Activated CD4-positive, alpha-beta T cell treated with anti-CD3 and anti-CD28 coated beads for 48 hours (primary cell): ENCODE measurements around the gene LRRC15.

Experiments
- DNase-seq: peaks from one replicate; pipeline ENCODE4 v3.0.0-alpha.2; 2020

LRRC15 gene

DNA sequence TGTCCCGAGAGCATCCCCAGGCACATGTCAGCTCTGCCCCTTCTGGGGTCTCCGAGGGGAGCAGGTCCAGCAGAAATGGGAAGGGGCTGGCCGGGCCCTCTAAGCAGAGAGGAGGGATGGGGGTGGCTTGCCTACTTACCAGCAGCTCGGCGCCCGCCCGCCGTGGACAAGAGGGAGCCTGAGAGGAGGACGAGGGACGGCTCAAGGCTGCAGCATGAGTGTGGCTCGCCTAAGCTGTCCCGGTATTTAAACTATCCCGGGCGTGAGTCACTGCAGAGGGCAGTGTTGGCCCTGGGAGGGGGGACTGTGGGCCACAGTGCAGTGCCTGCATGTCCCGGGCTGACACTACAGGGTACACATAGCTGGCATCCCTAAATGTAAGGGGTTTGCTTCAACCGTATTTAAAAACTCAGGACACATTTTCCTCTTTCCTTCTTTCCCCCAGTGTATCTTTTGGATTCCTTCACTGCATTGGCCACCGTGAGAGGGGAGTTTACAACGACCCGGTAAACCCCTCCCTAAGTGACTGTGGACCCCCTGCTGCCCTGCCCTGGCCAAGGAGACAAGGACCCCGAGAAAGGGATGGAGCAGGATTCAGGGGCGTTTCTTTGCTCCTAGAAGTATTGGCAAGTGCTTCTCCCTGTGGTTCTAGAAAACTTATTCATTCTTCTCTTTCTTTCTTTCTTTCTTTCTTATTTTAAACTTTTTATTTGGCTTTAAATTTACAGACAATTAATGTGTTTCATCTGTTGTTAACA, at the start of gene LRRC15:
Gene LRRC15 (minus strand): TSS at position 222 of the 758 bp plus-strand sequence. CDS start 8,700 bp downstream, outside the sequence.
- DNase-seq: no peak

DNA sequence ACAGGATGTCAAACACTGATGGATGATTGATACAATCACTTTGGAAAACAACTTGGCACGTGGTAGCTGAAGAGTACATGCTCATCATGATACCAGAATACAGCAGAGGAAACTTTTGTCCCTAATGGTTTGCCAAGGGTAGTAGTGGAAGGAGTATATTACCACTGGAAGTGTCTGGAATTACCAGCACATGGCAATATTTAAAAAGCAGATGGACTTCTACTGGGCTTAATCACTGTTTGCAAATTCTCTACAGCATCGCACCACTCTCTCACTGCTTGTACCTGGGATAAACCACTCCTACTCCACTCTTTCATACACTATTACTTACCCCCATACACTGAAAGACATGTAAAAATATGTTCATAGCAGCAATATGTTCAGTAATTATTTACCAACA, 49.1 kb upstream of the LRRC15 start:
- no peak for DNase-seq

DNA sequence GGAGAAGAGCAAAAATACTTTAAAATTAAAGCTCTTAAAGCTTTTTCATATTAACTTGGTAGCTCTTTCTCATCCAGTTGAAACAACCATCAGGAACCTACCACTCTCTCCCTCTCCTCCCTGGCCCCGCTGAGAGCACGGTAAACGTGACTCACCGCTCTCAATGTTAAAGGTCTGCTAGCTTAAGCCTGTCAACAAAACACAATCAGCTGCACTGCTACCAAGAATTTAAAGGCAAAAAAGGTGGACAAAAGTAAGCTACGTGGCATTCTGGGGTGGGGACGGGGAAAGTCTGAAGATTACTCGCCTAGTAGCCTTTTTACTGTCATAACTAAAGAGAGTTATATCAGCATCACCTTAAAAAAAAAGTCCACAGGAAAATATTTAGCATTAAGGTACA, 37.9 kb upstream of the LRRC15 start:
- peak; percentile 47 for DNase-seq

- no peak for DNase-seq
Observed at GRCh38 chr3:194405766-194406165, 36.2 kb upstream of the LRRC15 start.

DNA sequence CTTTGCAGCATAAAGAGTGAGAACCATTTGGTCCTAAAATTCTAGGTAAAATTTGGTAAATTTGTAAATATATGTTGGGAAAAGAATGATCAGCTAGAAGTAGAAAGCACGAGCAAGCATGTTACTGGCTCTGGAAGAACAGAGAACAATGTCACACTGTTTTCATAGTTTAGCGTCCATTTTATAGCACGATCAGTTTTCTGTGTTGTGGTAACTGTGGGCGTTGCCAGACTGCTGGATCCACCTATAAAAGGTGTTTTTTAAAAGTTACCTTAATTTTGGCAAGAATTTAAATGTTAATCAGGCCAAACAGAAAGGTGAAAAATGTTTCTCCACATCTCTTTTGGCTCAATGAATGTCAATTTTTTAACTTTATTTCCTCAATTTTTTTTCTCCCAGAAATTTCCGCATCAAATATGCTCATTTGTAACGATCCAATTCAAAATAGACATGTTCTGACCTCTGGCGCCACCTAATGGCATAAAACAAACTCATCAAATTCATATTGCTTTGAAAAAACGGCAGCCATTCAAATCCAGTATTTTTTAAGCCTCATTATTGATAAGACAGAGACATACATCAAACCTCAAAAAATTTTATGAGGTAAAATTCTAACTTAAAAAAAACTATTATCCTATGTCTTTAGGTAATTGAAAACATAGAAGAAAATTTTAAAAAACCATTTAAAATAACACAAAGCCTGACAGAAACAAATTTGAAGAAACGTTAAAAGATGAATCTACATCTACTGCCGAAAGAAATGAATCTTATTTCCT, 35.0 kb upstream of the LRRC15 start:
- peak; percentile 42 for DNase-seq

- DNase-seq: no peak
Observed at GRCh38 chr3:194401868-194402329, 32.4 kb upstream of the LRRC15 start.

GRCh38 chr3:194401346-194401745, 31.8 kb upstream of the LRRC15 start:
- no peak for DNase-seq

GRCh38 chr3:194399874-194400411, 30.4 kb upstream of the LRRC15 start:
- no peak for DNase-seq

DNA sequence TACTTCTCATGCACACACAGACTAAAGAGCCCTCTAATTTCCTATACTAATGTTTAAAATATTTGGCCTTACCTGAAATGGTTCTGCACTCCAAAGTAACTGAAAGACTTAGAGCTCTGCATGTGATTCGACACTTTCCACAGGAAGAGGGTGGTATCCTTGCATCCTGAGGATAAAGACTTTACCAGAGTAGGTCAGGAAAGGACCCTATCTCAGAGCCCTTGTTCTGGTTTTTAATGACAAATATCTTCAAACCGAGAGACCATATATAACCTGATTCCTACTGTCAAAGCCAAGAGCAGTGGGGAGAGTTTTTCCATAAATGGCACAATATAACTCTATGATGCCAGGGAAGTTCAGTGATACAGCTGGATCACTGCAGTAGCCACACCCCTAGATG, 29.6 kb upstream of the LRRC15 start, which contains the start of gene GP5:
Gene GP5 (minus strand): TSS at position 101 of the 400 bp plus-strand sequence. CDS start 984 bp downstream, outside the sequence.
- no peak for DNase-seq

GRCh38 chr3:194397757-194398312, 28.3 kb upstream of the LRRC15 start:
- peak; percentile 30 for DNase-seq

DNA sequence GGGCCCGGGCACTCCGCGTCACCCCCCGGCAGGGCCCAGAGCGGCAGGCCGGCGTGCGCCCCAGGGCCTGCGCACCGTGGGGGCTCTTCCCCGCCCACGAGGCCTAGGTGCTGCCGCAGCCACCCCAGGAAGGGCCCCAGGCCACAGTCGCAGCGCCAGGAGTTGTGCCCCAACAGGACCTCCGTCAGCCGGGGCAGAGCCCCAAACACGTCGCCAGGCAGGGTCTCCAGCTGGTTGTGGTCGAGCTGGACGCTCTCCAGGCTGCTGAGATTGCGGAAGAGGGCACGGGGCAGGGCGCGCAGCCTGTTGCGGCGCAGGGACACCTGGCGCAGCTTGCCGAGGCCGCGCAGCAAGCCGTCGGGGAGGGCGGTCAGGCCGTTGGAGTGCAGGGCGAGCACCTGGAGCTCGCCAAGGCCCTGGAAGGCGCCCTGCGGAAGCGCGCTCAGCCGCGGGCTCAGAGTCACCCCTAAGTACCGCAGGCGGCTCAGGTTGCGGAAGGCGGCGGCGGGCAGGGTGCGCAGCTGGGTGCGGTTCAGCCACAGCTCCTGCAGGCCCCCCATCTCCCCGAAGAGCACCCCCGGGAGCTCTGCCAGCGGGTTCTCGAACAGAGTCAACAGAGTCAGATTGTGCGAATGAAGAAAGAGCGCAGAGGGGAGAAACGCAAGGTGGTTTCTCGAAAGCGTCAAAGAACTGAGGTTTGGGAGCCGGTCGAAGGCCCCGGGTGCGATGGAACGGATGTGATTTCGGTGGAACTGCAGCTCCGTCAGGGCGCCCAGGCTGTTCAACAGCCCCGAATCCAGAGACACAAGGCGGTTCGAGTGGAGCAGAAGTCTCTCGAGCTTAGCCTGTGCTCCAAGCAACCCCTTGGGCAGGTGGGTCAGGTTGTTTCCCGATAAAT, 27.6 kb upstream of the LRRC15 start:
- DNase-seq: peak; percentile 49

GRCh38 chr3:194396539-194396858, 27.0 kb upstream of the LRRC15 start:
- DNase-seq: no peak

DNA sequence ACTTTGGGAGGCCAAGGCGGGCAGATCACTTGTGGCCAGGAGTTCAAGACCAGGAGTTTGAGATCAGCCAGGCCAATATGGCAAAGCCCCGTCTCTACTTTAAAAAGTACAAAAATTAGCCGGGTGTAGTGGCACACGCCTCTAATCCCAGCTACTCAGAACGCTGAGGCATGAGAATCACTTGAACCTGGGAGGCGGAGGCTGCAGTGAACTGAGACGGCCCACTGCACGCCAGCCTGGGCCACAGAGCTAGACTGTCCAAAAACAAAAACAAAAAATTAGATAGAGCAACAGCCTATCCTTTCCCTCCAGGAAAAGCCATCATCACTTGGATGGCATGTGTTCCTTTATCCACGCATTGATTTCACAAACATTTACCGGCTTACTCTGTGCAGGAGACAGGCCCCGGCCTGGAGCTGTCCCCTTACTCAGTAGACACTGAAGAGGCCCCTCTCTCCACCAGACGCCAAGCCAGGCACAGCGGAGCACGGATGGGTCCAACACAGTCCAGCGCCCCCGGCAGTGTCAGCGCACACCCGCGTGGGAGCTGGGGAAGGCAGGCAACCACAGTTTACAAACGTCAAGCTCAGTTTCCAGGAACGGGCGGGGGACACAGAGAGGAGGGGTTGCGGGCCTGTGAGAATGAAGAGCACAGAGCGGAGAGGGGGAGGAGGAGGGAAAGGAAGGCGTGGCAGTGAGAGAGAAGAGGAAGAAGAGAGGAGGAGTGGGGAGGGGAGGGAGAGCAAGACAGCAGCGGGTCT, 26.4 kb upstream of the LRRC15 start:
- peak; percentile 70 for DNase-seq

- DNase-seq: no peak
Observed at GRCh38 chr3:194395212-194395611, 25.7 kb upstream of the LRRC15 start.

- DNase-seq: no peak
Observed at GRCh38 chr3:194392576-194392975, 23.0 kb upstream of the LRRC15 start.

GRCh38 chr3:194390835-194391234, 21.3 kb upstream of the LRRC15 start:
- DNase-seq: no peak

DNA sequence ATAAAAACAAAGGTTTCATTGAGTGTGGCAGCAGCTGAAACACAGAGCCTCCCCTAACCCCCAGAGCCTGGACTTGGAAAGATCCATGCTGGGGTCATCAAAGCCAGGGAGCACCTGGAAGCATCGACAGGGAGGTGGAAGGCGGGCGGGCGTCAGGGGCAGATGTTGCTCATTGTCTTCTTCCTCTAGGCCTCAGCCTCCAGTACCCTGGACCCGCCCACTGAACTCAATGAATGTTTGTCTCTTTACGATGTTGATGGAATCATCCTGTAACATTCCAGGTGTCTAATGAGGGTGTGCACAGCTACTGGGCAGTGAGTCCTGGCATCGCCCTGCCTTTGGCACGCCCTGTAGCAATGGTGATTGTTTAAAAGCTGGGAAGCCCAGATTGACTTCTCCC, 19.7 kb upstream of the LRRC15 start:
- DNase-seq: no peak

- DNase-seq: no peak
Observed at GRCh38 chr3:194387926-194388418, 18.4 kb upstream of the LRRC15 start.

DNA sequence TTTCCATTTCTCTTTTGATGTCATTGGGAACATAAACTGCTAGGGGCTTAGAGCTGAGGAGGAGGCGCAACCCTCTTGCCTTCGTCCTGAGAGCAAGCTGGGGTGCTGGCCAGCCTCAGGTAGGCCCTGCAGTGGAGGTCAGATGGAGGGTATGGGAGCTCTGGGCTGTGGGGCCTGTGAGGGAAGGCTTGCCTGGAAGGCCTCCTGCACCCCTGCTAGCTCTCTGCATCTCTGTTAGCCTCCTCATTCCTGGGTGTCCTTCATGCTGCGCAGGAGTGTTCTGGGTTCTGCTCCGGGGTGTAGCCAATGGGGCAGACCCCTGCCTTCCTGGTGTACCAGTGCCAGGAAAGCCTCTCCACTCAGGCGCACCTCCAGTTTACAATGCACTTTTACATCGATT, 17.7 kb upstream of the LRRC15 start:
- no peak for DNase-seq

GRCh38 chr3:194386648-194387047, 17.1 kb upstream of the LRRC15 start:
- no peak for DNase-seq

GRCh38 chr3:194386066-194386465, 16.5 kb upstream of the LRRC15 start:
- no peak for DNase-seq
